Kidney epithelial cell (primary cell): ENCODE data around the gene CPNE4. TPM values are rescaled to one million over a fixed set of nuclear protein-coding genes. Genes with fewer than 3 reads are reported as not detected.

Experiments
- DNase-seq: peaks from one replicate; pipeline ENCODE4 v3.0.0-alpha.2; 2010; ENCODE audit warnings: low read depth
- H3K27me3 ChIP-seq: 2 replicates; pipeline ENCODE4 v1.6.0; 2011; ENCODE audit warnings: low read length; ENCODE audit not compliant: control insufficient read depth, insufficient read depth
- H3K36me3 ChIP-seq: 2 replicates; pipeline ENCODE4 v1.5.1; 2011; ENCODE audit warnings: low read length; ENCODE audit not compliant: control insufficient read depth, insufficient read depth
- H3K4me3 ChIP-seq: 2 replicates; pipeline ENCODE4 v1.5.1; 2011; ENCODE audit warnings: low read depth, mild to moderate bottlenecking, control low read depth, low read length
- total RNA-seq: library from RNA; depleted of rRNA; stranded (reverse); fragments of >200 nt; gene quantifications from 2 replicates; pipeline ENCODE4 v1.2.3, GENCODE V29; 2015
- TF ChIP-seq, protein P1 (sequence below): IDR thresholded peaks from 2 replicates; pipeline ENCODE4 v1.5.1; 2011; ENCODE audit warnings: mild to moderate bottlenecking, moderate library complexity, low read length, control low read depth, inconsistent platforms; ENCODE audit not compliant: insufficient read depth, poor library complexity, severe bottlenecking

CPNE4 gene
- total RNA-seq, 1 donor from 2014 or later, result 3.7 TPM

DNA sequence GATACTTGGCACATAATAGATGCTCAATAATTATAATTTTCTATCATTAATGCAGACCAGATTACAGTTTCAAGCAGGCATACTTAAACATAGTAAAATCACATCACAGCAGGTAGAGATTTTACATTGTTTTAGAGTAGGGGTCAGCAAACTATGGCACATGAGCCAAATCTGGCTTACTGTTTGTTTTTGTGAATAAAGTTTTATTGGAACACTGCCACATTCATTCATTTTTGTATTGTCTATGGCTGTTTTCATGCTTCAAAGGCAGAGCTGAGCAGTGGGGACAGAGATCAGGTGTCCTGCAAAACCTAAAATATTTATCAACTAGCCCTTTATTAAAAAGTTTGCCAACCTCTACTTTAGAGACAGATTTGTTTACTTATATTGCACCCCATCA, 342.5 kb downstream of the CPNE4 start:
- no peak for DNase-seq
- H3K36me3 ChIP-seq, result no peaks in the 10 kb centered on the region
- TF ChIP-seq, protein P1, sequence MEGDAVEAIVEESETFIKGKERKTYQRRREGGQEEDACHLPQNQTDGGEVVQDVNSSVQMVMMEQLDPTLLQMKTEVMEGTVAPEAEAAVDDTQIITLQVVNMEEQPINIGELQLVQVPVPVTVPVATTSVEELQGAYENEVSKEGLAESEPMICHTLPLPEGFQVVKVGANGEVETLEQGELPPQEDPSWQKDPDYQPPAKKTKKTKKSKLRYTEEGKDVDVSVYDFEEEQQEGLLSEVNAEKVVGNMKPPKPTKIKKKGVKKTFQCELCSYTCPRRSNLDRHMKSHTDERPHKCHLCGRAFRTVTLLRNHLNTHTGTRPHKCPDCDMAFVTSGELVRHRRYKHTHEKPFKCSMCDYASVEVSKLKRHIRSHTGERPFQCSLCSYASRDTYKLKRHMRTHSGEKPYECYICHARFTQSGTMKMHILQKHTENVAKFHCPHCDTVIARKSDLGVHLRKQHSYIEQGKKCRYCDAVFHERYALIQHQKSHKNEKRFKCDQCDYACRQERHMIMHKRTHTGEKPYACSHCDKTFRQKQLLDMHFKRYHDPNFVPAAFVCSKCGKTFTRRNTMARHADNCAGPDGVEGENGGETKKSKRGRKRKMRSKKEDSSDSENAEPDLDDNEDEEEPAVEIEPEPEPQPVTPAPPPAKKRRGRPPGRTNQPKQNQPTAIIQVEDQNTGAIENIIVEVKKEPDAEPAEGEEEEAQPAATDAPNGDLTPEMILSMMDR, result no peak
- H3K27me3 ChIP-seq, result no peaks in the 10 kb centered on the region
- no peak overlapping the region for H3K4me3 ChIP-seq

DNA sequence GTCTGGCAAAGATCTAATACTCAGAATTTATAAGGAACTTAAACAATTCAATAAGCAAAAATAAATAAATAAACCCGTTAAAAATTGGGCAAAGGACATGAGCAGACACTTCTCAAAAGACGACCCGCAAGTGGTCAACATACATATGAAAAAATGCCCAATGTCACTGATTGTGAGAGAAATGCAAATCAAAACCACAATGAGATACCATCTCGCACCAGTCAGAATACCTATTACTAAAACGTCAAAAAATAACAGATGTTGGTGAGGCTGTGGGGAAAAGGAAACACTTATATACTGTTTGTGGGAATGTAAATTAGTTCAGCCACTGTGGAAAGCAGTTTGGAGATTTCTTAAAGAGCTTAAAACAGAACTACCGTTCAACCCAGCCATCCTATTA, 344.0 kb downstream of the CPNE4 start:
- no peaks in the 10 kb centered on the region for H3K36me3 ChIP-seq
- no peak for DNase-seq
- no peaks in the 10 kb centered on the region for H3K27me3 ChIP-seq
- no peak overlapping the region for H3K4me3 ChIP-seq
- TF ChIP-seq, protein P1, result no peak

DNA sequence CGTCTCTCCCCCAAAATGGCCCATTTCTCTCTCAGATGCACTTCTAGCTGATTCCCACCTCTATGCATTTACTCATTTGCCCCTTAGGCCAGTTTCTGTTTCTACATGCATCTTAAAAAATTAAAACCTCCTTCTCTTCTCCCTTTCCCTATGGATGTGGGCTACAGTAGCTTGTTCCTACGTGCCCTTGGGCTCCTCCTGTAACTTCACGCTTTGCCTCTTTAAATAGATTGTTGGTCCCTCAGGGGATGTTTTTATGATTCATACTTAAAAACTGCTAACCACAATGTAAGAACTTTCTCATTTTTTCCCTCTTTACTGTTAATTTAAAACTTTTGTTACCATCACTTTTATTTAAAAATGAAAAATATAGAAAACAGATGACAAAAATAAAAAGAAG, 346.4 kb downstream of the CPNE4 start:
- no peak for DNase-seq
- TF ChIP-seq, protein P1, result no peak
- Histone ChIP-seq H3K4me3 (no peak overlapping the region), H3K27me3 (no peaks in the 10 kb centered on the region), H3K36me3 (no peaks in the 10 kb centered on the region)

DNA sequence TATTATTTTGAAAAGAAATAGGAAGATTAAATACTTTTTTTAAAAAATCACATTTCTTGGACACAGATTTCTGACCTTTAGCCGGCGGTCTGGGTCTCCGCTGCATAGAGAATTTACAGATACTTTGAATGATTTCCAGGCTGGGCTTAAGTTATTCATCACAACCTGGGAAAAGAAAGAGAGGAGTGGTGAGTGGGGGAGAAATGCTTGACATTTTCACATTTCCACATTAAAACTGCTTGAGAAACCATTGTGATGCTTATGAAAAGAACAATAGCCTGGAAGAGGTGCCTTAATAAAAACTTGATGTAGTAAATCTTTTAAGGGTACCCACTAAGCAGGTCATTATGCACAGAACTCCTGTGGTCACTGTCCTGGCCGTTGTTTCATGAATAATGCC, 365.2 kb downstream of the CPNE4 start:
- TF ChIP-seq, protein P1, result no peak
- Histone ChIP-seq H3K36me3 (no peaks in the 10 kb centered on the region), H3K4me3 (no peak overlapping the region), H3K27me3 (no peaks in the 10 kb centered on the region)
- DNase-seq, result no peak

DNA sequence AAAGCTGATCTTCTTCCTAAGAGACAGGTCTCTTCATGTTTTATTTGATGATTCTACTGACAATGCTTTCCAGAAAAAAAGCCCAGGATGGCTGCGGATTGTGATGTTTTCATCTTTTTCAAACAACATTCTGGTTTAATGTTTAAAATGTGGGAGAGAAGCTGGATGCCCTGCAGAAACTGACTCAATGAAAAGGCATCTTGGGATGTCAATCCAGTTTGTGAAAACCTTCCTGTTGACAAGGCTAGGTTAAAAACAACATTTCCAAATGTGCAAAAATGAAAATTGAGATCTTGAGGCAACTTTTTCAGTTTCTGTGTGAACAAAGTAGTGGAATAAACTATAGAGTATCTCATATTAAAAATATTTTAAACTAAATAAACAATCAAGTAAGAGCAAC, 376.0 kb downstream of the CPNE4 start:
- DNase-seq, result no peak
- Histone ChIP-seq H3K27me3 (no peaks in the 10 kb centered on the region), H3K36me3 (no peaks in the 10 kb centered on the region), H3K4me3 (no peak overlapping the region)
- TF ChIP-seq, protein P1, result no peak

DNA sequence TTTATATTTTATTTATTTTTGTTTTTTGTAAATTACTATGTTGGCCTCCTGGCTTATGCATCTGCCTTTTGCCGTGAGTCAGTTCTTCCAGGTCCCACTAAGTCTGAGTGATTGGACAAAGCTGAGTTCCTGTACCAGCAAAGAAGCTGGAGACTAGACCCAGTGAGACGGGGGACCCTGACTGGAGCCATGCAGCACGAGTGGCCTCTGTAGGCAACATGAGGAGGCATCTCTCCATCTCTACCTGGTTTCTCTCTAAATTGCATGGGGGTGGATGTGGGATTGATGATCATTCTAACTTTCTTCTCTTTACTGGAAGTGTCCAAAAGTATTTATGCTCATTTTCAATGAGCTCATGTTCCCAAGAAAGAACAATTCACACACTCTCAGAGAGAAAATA, 376.7 kb downstream of the CPNE4 start:
- TF ChIP-seq, protein P1, result no peak
- Histone ChIP-seq H3K4me3 (no peak overlapping the region), H3K27me3 (no peaks in the 10 kb centered on the region), H3K36me3 (no peaks in the 10 kb centered on the region)
- DNase-seq, result no peak
